Ovary (tissue), 3 donors: ENCODE results near the gene MARCHF2.

ENCODE experiments used
- CTCF ChIP-seq, 3 donors: fragments of 450-650 bp in 2 of 3; fragments of 200-600 bp in 1 of 3; IDR thresholded peaks; one replicate each; pipeline versions ENCODE4 v1.5.1 to v1.8.0; 2016 to 2022; ENCODE audit warnings: antibody characterized with exemption in 3 of 3, mild to moderate bottlenecking in 1 of 3
- EP300 ChIP-seq: sonication (generic); formaldehyde crosslinking; IDR thresholded peaks from one replicate; pipeline ENCODE4 v1.6.1; 2017; ENCODE audit warnings: antibody characterized with exemption
- POLR2A ChIP-seq: fragments of 450-650 bp; IDR thresholded peaks from one replicate; pipeline ENCODE4 v1.6.1; 2017; ENCODE audit warnings: antibody characterized with exemption, mild to moderate bottlenecking, moderate library complexity
- donor health status: DM: no; HTN: no; CAD: no.

- TF ChIP-seq EP300 (no peak), POLR2A (no peak), CTCF (IDR thresholded peaks at IDR 0.05) (no peak)
These were observed 8.7 kb downstream of the MARCHF2 start for GRCh38 chr19:8421484-8422461.
